HG03460 (cell line): ENCODE data around the gene SLC26A8.
"Not testable (repeated sequence)": the region's sequence is repeated elsewhere in the genome, so short reads cannot be mapped to it uniquely, and the experiment has no call there.

Experiments used
- ATAC-seq: cut with Tn5 transposase; IDR thresholded peaks from one replicate; pipeline ENCODE4 v1.9.1; 2021; ENCODE audit not compliant: unreplicated experiment

SLC26A8 gene

DNA sequence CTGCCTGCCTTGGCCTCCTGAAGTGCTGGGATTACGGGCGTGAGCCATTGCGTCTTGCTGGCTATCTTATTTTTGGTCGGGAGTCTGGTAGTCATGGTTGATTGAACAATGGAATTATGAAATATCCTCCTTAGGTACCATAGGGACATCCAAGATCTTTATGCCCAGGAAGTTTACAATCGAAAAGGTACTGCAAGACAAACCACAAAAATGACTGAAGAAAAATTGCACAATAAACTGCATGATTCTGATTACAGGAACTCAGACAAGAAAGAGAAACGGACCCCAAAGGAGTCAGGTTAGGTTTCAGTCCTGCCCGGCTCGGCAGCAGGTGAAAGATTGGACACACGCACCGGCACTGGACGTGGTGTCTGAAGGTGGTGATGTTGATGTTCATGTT lies 5.3 kb downstream of the SLC26A8 start:
- no peak for ATAC-seq

GRCh38 chr6:36018339-36018738 lies 6.1 kb downstream of the SLC26A8 start:
- ATAC-seq = no peak

- no peak for ATAC-seq
Measured at GRCh38 chr6:36015666-36016065, 8.8 kb downstream of the SLC26A8 start.

GRCh38 chr6:36000451-36000850 lies 24.0 kb downstream of the SLC26A8 start:
- no peak for ATAC-seq

- ATAC-seq = no peak
Measured at GRCh38 chr6:35993150-35993549, 31.3 kb downstream of the SLC26A8 start.

DNA sequence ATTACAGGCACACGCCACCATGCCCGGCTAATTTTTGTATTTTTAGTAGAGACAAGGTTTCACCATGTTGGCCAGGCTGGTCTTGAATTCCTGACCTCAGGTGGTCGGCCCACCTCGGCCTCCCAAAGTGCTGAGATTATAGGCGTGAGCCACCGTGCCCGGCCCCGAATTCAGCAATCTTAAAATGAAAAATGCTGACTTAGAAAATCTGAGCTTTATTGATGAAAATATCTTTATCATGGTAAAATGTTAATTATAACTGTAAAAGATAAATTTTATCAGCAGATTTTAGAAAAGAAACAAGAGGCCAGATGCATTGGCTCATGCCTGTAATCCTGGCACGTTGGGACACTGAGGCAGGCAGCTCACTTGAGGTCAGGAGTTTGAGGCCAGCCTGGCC lies 36.4 kb downstream of the SLC26A8 start:
- ATAC-seq = not testable (repeated sequence)

- ATAC-seq = no peak
Measured at GRCh38 chr6:35984701-35985100, 39.7 kb downstream of the SLC26A8 start.

DNA sequence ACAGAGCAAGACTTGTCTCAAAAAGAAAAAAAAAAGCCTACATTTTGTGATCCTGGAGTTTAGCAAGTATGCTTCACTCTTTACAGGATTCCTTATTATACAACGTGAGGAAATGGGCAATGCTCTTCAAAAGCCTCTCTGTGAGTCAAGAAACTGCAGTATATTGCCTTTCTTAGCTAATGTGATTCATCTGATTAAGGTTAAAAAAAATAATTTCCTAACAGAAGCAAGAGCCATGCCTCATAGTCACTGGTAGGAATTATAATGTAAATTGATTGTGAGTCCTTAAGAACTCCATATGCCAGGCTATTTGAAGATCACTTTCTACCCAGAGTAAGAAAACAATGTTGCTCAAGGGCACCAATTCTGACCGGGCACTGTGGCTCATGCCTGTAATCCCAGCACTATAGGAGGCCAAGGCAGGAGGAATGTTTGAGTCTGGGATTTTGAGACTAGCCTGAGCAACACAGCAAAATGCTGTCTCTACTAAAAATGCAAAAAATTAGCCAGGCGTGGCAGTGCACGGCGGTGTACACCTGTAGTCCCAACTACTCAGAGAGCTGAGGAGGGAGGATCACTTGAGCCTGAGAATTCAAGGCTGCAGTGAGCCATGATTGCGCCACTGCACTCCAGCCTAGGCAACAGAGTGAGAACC lies 43.3 kb downstream of the SLC26A8 start:
- ATAC-seq = no peak

DNA sequence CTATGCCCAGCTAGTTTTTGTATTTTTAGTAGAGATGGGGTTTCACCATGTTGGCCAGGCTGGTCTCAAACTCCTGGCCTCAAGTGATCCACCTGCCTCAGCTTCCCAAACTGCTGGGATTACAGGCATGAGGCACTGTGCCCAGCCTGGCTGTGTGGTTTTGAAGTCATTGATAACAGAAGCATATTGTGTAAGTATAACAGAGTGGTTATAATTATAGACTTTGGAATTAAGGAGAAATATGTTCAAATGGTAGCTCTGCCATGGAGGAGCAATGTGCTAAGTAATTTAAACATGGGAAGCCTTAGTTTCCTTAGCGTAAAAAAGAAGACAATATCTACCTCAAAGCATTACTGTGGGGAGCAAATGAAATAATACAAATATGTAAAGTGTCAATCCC lies 44.3 kb downstream of the SLC26A8 start:
- ATAC-seq = not testable (repeated sequence)

GRCh38 chr6:35977308-35977707 lies 47.1 kb downstream of the SLC26A8 start:
- no peak for ATAC-seq

- no peak for ATAC-seq
Measured at GRCh38 chr6:35973670-35974222, 50.7 kb downstream of the SLC26A8 start.

GRCh38 chr6:35972471-35973367 lies 51.7 kb downstream of the SLC26A8 start:
- no peak for ATAC-seq

DNA sequence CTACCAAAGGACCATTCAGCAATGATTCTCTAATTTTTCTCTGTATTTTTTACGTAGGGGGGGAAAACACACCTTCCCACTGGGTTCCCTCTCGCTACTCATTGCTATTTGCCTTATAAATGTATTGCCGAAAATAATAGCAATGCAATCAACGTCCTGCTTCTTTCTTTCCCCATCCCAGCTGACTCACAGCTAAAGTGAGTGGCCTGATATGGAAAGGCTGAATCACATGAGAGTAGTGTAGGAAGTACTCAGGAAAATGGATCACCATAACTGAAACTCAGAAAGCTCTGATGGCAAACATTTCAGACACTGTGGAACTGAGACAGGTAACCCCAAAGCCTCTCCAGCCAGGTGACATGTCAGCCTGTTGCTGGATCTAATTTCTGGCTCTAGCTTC lies 54.3 kb downstream of the SLC26A8 start:
- ATAC-seq = no peak

- ATAC-seq = no peak
Measured at GRCh38 chr6:35969646-35970045, 54.8 kb downstream of the SLC26A8 start.

GRCh38 chr6:35968821-35969220 lies 55.6 kb downstream of the SLC26A8 start:
- no peak for ATAC-seq

- ATAC-seq = no peak
Measured at GRCh38 chr6:35967076-35967774, 57.2 kb downstream of the SLC26A8 start.

DNA sequence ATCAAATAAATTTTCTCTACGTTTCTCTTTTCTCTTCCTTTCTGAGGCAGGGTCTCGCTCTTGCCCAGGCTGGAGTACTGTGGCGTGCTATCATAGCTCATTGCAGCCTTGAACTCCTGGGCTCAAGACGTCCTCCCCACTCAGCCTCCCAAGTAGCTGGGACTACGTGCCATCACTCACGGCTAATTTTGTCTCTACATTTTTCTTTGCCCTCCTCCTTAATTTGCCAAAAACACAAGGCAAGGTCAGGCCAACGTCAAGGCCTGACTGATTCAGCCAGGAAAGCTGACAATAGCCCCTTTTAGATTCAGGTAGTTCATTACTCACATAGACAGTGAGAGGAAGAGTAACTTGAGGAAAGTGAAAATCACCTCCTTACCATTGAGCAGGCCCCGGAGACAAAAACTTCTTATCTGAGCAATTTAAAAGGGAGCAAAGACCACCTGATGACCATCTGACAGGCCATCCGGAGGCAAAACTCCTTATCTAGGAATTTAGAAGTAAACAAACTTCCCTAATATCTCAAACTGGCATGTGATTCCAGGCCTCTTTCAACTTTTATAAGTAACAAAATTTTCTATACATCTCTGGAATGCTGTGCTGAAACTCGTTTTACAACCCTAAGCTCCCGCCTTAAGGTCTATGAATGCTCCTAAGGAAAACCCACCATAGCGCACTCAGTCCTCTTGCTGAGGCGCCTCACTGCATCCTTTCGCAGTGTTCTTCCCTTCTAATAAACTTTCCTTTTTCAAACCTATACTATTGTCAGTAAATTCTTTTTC lies 61.5 kb downstream of the SLC26A8 start:
- ATAC-seq = no peak

GRCh38 chr6:35960187-35960586 lies 64.3 kb downstream of the SLC26A8 start:
- no peak for ATAC-seq

DNA sequence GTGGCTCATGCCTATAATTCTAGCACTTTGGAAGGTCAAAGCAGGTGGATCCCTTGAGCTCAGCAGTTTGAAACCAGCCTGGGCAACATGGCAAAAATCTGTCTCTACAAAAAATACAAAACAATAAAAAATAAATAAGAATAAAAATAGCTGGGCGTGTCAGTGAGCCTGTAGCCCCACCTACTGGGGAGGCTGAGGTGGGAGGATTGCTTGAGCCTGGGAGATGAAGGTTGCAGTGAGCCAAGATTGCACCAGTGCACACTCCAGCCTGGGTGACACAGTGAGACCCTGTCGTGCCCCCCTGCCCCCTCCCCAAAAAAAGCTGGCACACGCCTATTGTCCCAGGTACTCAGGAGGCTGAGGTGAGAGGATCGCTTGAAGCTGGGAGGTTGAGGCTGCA lies 68.5 kb downstream of the SLC26A8 start:
- ATAC-seq = no peak

DNA sequence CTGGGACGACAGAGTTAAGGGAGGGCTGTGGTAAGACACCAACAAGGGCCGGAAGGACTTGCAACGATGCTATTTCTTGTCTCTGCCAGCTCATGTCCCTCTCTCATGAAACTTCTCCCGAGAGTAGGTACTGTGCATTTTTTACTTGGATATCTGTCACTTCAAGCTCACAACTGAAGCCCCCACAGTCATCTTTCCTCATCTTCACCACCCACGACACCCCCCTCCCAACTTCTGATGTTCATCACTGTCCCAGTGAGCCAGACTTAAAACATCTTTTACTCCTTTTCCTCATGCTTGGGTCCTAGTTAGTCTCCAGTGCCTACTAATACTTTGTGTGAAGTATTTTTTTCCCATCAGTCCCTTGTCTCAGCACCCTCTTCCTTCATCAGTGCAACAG lies 68.9 kb downstream of the SLC26A8 start:
- no peak for ATAC-seq

- no peak for ATAC-seq
Measured at GRCh38 chr6:35955071-35955470, 69.4 kb downstream of the SLC26A8 start.
